ENCODE data around the gene RBM41.
"Not testable (repeated sequence)": the region's sequence is repeated elsewhere in the genome, so short reads cannot be mapped to it uniquely, and the experiment has no call there.

Gene RBM41

DNA sequence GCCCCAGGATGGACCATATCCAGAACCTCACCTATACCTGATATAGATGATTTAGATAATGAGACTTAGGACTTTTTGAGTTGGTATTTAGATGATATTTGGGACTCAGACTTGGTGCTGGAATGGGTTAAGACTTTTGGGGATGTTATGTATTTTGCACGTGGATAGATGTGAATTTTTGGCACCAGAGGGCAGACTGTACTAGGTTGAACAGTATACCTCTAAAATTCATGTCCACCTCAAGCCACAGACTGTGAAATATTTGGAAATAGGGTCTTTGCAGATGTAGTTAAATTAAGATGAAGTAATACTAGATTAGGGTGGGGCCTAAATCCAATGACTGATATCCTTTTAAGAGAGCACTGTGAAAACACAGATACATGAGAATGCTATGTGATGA lies 15.6 kb downstream of the RBM41 start:
- H3K4me3 ChIP-seq (replicated peaks; ENCODE audit: low read depth, low read length), result no peak overlapping the region
- peak; percentile 21 for DNase-seq (ENCODE audit: low read depth)
- no peak for TF ChIP-seq CTCF (IDR thresholded peaks at IDR 0.05; ENCODE audit: low read length, missing control alignments)

- no peak for TF ChIP-seq CTCF (IDR thresholded peaks at IDR 0.05; ENCODE audit: low read length, missing control alignments)
- no peak for DNase-seq (ENCODE audit: low read depth)
- H3K4me3 ChIP-seq (replicated peaks; ENCODE audit: low read depth, low read length), result no peak overlapping the region
Observed at GRCh38 chrX:107076158-107076557, 42.5 kb downstream of the RBM41 start.

GRCh38 chrX:107057731-107058130 lies 60.9 kb downstream of the RBM41 start:
- not testable (repeated sequence) for DNase-seq (ENCODE audit: low read depth); H3K4me3 ChIP-seq (replicated peaks; ENCODE audit: low read depth, low read length)

GRCh38 chrX:107054978-107055377 lies 63.6 kb downstream of the RBM41 start:
- H3K4me3 ChIP-seq (replicated peaks; ENCODE audit: low read depth, low read length), result no peak overlapping the region
- no peak for DNase-seq (ENCODE audit: low read depth)
- TF ChIP-seq CTCF (IDR thresholded peaks at IDR 0.05; ENCODE audit: low read length, missing control alignments), result no peak

DNA sequence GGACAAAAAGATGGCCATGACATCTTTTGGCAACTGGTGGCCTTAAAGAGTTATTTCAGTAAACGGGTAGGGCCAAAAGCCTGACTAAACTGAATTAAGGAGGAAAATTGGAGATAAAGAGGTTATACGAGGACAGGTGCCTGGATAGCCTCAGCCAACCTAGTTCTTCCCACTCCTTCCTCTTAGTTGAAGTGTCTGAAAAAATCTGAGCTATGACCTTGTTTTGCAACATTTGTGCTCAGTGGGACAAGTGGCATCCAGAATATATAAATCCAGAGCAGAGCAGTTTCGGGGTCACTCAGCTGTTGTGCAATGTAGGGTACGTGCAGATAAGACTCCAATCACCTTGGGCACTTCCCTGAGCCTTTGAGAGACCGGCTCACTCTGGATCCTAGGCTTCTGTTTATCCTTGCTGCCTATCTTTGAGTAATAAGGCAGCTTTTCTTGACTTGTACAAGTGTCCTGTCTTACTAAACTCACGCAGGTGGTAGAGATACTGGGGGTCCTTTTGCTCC lies 68.4 kb downstream of the RBM41 start:
- no peak for TF ChIP-seq CTCF (IDR thresholded peaks at IDR 0.05; ENCODE audit: low read length, missing control alignments)
- H3K4me3 ChIP-seq (replicated peaks; ENCODE audit: low read depth, low read length), result no peak overlapping the region
- no peak for DNase-seq (ENCODE audit: low read depth)

DNA sequence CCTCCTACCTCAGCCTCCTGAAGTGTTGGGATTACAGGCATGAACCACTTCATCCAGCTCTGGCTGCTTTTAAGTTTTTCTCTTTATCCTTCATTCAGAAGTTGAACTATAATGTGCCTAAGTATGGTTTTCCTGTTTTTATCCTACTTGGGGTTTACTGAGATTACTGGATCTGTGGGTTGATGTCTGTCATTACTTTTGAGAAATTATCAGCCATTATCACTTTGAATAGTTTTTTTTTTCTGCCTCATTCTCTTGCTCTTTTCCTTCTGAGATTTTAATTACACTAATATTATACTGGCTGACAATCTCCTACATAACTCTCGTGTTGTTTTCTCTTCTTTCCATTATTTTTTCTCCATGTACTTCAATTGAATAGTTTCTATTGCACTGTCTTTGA lies 71.0 kb downstream of the RBM41 start:
- no peak for DNase-seq (ENCODE audit: low read depth)
- no peak for TF ChIP-seq CTCF (IDR thresholded peaks at IDR 0.05; ENCODE audit: low read length, missing control alignments)
- H3K4me3 ChIP-seq (replicated peaks; ENCODE audit: low read depth, low read length), result no peak overlapping the region

GRCh38 chrX:107029752-107030151 lies 88.9 kb downstream of the RBM41 start:
- H3K4me3 ChIP-seq (replicated peaks; ENCODE audit: low read depth, low read length), result no peak overlapping the region
- no peak for DNase-seq (ENCODE audit: low read depth)
- TF ChIP-seq CTCF (IDR thresholded peaks at IDR 0.05; ENCODE audit: low read length, missing control alignments), result no peak
